Left cardiac atrium (tissue), 4 donors: ENCODE measurements around the gene FAM24B. TPM values are rescaled to one million over a fixed set of nuclear protein-coding genes. Genes with fewer than 3 reads are reported as not detected.
"Not testable (repeated sequence)": the region's sequence is repeated elsewhere in the genome, so short reads cannot be mapped to it uniquely, and the experiment has no call there.

Source experiments
- ATAC-seq, 2 donors: fragments of 200-7000 bp; cut with Tn5 transposase; one replicate each; pipeline ENCODE4 v1.9.1; 2020; ENCODE audit warnings: mild to moderate bottlenecking in 2 of 2, moderate library complexity in 2 of 2
- DNase-seq: peaks from one replicate; pipeline ENCODE4 v3.0.0-alpha.2; 2020
- intact Hi-C, 2 donors: fragments of 100-400 bp; cut with DNase I; formaldehyde crosslinking; loops; one replicate each; pipeline versions ENCODE4 v1.14.1 to v1.15.1; 2022 to 2023
- long read RNA-seq: library from polyadenylated mRNA; unstranded; transcript quantifications from one replicate; pipeline ENCODE4 v2.0.0, GENCODE V29; 2021
- total RNA-seq, 2 donors: library from RNA; stranded (reverse); fragmentation: NEBNext Ultra II Directional; extraction: Animal tissue kit (Norgen Biotek cat#: 25700); gene quantifications; one replicate each; pipeline ENCODE4 v1.2.1, GENCODE V29; 2021
- donor health status: DM: no; HTN: yes; CAD: no.
- donor health status: DM: no; HTN: yes; CAD: no; lungs with severe emphysema.
- donor health status: DM: yes; HTN: yes; CAD: no.
- donor health status: Dilated cardiomyopathy.

FAM24B gene, protein sequence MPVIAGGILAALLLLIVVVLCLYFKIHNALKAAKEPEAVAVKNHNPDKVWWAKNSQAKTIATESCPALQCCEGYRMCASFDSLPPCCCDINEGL
- total RNA-seq = 1 to 10 TPM in 1 of 2 donors, under 1 TPM in 1; 0.47 to 1.4 TPM
- long read RNA-seq = 0 reads

DNA sequence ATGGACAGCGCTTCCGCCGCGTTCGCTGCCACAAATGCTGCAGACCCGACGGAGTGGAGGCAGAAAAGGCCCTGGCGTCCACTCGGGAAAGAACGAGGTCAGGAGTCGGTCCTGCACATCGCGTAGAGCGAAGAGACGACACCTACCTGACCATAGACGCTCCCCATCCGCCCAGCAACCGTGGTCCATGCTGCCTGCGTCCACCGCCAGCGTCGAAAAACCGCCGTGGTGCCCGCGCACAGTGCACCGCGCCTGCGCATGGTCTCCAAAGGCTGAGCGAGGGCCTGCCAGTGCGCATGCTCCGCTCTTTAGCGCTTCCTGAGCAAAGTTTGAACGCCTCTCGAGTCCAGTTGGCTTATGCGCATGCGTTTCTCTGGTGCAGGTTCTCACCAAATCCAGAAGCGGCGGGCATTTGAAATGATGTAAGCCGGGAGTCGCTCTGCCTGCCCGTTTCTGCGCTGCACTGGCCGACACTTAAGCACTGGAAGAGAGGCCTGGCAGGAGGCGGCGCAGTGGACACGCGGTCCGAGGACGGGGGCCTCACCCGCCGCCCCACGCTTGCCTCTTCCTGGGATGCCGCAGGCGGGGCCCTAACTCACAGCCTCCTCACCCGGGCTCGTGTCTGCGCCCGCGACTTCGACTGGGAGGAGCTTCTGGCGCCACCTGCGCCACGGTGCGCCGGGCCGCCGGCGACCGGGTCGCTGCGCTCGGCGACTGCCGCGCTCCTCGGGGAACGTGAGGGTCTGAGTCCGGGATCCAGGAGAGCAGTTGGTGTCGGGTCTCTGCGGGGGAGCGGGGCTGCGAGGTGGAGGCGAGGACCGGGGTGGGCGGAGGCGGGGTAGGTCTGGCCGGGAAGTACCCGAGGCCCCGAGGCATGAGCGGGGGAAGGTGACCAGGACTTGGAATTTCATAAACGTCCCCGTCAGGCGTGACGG lies at the start of gene FAM24B:
FAM24B (minus strand) TSS at position 243 of the 935 bp plus-strand sequence. CDS start 29,066 bp downstream, outside the sequence.
- DNase-seq (peak; percentile 96), ATAC-seq (peak; percentile 98 to 99)
- intact Hi-C loops = no loop called here

DNA sequence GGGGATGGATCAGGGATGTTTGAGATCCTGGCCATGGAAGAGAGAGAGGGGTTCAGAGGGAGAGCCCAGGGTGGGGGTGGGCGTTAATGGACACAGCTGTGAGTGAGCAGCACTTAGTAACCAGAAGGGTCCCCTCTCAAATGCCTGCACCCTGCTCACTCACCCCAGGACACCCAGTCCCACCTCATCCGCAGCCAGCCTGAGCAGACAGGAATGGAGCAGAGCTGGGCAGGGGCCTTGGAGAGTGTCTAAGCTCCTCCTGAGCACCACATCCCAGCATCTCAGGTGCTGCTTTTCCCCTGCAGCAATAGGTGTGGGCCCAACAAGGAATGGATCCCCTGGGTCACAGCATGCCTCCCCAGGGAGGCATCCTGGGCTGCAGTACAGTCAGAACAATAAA lies 36.3 kb upstream of the FAM24B start:
- intact Hi-C loops = no loop called here
- ATAC-seq = no peak
- no peak for DNase-seq

DNA sequence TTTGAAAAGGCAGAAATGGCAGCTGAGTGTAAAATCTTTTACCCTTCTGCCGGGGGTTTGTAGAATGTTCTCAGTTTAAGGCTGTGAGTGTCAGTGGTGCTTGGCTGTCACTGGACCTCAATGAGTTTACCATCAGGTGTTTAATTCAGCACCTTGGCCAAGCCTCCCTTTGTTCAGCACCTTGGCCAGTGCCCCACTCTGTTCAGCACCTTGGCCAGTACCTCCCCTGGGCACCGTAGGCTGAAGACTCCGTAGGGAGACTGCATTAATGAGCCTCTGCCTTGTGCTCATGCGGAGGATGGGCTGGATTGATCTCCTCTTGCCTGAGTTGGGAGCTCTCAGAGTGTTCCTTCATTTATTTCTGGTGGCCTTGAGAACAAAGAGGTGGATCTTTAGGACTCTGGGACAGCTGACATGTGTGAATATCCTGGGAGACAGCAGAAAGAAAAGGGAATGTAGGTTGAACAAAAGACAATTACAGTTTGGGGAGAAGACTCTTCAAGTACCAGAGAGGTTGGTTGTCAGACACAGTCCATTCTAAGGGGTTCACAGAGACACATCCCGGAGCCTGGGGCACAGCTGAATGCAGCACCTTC lies 32.6 kb upstream of the FAM24B start:
- DNase-seq (peak; percentile 29), ATAC-seq (peak; percentile 70 to 73)
- intact Hi-C loops = no loop called here

DNA sequence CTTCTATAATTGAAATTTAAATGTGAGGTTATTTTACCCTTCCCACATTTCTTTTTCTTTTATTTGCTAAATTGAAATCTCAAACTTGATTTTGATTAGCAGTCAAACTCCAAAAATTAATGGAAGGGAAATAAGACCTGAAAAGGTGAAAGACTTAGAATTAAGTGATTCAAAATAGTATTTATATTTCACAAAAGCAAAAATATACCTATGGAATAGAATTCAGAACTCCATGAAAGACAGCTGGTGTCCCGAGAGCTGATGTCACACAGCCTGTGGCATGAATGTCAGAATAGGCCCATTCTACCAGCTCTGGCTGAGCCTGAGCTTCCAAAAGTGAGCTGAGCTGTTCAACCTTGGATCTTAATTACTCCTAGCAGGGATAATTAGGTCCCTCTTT lies 30.9 kb upstream of the FAM24B start, which contains the start of gene FAM24A:
FAM24A (plus strand) TSS at position 301 of the 400 bp plus-strand sequence. CDS start 1,025 bp downstream, outside the sequence.
- no peak for ATAC-seq
- intact Hi-C loops = no loop called here
- DNase-seq = no peak

DNA sequence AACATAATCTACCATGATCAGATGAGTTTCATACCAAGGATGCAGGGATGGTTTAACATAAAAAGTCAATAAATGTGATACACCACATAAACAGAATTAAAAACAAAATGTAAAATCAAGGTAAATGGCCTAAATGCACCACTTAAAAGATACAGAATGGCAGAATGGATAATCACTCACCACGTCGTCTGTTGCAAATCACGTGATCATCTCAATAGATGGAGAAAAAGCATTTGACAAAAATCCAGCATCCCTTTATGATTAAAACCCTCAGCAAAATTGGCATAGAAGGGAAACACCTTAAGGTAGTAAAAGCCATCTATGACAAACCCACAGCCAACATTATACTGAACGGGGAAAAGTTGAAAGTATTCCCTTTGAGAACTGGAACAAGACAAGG lies 24.5 kb upstream of the FAM24B start:
- ATAC-seq, DNase-seq, intact Hi-C loops: not testable (repeated sequence)

DNA sequence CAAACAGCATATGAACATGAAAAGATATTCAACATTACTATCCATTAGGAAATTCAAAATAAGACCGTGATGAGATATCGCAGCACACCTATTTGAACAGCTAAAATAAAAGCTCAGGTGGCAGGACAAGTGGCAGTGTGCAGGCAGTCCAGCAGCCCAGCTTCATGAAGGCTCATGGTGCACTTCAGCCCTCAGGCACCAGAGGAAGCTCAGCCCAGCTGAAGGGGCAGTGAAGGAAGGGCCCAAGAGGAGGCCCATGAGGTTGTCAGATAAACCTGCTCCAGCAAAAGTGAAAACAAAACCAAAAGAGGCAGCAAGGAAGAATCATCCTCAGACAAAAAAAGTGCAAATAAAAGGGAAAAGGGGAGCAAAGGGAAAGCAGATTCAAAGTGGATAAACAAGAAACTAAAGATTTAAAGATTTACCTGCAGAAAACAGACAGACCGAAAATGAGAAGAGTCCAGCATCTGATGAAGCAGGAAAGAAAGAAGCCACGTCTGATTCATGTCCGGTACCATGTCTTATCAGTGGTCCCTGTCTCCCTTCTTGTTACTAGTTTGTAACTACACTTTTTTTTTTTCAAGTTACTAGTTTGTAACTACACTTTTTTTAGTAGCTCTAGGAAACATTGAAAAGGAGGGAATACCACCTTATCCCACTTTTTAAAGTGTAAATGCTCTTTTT lies 15.0 kb upstream of the FAM24B start:
- DNase-seq (no peak), ATAC-seq (no peak)
- intact Hi-C loops = no loop called here

DNA sequence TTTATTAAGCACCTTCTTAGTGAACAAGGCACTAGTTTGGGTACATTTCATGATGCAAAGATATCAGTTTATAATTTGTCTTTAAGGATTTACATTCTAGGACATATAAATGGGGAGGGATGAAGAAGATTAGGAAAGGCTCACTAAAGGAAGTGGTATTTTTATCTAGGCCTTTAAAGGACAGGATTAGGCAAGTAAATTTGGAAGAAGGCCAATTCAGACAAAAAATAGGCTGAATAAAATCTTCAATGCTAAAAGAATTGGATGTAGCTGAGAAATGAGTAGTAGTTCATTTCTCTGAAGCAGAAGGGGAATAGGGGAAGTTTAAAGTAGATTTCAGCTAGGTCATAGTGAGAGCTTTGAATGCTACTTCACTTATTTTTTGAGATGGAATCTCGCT lies 4.8 kb upstream of the FAM24B start:
- intact Hi-C loops = no loop called here
- ATAC-seq = no peak
- no peak for DNase-seq

DNA sequence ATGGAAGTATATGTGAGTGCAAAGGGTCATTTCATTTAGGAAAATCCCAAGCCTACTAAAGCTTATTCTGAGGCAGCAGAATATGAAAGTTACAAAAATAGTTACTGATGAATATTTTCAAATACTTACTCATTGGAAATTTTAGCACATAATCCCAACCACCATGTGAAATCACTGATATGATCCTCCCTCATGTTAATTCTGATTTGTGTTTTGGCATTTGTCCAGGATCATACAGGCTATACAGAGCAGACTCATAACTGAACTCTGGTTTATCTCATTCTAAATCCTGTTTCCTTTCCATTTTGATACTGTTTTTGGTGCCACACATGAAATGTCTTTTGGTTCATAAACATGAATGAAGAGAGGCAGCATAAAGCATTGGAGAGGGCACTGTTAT lies 3.4 kb upstream of the FAM24B start:
- intact Hi-C loops = no loop called here
- DNase-seq = no peak
- ATAC-seq = no peak

DNA sequence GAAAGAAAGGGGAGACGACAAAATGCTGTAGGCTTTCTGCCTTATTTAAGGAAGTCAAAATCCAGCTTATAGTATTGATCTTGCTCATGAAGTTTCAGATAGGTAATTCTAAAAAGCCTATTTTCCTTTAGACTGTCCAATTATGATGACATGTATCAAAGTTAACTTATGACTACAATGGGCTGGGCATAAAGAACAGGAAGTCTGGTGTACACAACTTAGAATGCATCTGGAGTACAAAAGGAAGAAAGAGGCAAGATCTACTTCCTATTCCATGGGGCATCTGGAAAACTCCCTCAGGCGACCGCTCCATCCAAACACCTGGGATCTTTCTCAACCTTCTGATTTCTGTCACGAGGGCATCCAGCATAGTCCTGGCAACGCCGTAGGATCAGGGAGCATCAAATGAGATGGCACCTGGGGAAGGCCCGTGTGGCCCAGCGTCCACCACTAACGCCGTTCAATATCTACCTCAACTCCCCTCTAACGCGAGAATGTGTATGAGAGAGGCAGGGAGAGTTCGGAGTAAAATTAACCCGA lies 512 bp downstream of the FAM24B start:
- intact Hi-C loops = no loop called here
- no peak for DNase-seq
- peak in 1 of 2 donors; percentile 30 for ATAC-seq

DNA sequence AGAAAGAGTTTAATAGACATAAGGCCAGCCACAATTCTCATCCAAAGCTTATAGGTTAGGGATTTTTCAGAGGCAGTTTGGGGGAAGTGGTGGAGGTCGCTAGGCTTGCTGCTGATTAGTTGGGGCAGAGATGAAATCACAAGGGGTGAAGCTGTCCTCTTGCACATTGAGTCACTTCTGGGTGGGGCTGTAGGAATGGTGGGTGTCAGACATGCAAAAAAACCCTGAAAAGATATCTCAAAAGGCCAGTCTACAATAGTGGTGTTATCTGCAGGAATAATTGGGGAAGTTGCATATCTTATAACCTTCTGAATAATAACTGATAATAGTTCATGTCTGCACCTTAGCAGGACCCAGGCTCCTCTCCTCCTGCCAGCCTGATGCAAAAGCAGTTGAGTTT lies 2.1 kb downstream of the FAM24B start:
- ATAC-seq = no peak
- DNase-seq = no peak
- intact Hi-C loops = no loop called here

DNA sequence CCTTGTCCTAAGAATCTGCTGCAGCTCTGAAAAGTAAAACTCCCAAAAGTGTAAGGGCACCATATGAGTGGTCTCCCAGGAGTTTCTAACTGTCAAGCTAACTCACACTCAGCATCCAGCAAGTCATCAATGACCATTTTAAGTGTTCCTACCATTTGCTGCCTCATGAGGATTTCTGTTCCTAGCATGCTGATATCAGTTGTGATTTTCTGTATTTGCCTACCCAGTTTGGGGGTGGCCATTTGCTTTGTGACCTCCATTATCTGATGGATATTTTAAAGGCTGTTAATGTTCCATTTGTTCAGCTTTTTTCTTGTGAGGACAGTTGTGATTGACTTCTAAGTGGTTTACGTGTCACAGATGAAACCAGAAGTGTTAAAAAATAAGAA lies 2.9 kb downstream of the FAM24B start:
- intact Hi-C loops = no loop called here
- no peak for DNase-seq
- no peak for ATAC-seq

DNA sequence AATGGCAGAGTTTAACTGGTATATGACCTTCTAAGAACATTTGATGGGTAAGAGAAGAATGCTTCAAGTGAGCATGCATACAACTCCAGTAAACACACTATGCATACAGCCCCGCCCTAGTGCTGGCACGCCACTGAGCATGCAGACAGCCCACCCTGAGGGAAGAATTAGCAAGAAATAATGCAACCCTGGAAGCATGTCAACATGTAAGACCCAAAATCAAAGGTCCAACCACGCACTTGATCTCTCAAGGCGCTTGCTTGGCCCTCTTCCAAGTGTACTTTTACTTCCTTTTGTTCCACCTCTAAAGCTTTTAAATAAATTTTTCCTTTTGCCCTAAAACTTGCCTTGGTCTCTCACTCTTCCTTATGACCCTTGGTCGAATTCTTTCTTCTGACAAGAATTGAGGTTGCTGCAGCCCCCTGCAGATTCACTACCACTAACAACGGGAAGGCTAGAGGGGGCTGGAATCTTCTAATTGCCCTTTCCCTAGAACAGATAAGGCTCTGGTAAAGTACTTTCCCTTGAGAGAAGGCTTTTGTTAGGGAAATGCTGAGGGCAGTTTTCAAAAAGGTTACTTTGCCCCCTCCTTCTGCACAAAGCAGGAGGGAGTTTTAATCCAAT lies 3.4 kb downstream of the FAM24B start:
- intact Hi-C loops = no loop called here
- no peak for DNase-seq
- no peak for ATAC-seq

DNA sequence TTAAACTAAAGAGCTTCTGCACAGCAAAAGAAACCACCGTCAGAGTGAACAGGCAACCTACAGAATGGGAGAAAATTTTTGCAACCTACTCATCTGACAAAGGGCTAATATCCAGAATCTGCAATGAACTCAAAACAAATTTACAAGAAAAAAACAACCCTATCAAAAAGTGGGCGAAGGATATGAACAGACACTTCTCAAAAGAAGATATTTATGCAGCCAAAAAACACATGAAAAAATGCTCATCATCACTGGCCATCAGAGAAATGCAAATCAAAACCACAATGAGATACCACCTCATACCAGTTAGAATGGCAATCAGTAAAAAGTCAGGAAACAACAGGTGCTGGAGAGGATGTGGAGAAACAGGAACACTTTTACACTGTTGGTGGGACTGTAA lies 7.4 kb downstream of the FAM24B start:
- DNase-seq, intact Hi-C loops, ATAC-seq: not testable (repeated sequence)

DNA sequence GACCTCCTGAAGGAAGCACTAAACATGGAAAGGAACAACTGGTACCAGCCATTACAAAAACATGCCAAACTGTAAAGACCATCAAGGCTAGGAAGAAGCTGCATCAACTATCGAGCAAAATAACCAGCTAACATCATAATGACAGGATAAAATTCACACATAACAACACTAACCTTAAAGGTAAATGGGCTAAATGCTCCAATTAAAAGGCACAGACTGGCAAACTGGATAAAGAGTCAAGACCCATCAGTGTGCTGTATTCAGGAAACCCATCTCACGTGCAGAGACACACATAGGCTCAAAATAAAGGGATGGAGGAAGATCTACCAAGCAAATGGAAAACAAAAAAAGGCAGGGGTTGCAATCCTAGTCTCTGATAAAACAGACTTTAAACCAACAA lies 10.6 kb downstream of the FAM24B start:
- intact Hi-C loops, DNase-seq, ATAC-seq: not testable (repeated sequence)

DNA sequence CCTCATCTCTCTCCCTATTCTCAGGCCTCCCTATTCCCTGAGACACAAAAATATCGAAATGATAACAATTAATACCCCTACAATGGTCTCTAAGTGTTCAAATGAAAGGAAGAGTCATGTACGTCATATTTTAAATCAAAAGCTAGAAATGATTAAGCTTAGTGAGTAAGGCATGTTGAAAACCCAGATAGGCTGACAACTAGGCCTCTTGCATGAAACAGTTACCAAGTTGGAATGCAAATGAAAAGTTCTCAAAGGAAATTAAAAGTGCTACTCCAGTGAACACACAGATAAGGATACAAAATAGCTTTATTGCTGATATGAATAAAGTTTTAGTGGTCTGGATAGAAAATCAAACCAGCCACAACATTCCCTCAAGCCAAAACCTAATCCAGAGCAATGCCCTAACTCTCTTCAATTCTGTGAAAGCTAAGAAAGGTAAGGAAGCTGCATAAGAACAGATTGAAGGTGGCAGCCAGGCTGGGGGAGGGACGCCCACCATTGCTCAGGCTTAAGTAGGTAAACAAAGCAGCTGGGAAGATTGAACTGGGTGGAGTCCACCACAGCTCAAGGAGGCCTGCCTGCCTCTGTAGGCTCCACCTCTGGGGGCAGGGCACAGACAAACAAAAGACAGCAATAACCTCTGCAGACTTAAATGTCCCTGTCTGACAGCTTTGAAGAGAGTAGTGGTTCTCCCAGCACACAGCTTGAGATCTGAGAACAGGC lies 12.5 kb downstream of the FAM24B start:
- DNase-seq, ATAC-seq, intact Hi-C loops: not testable (repeated sequence)

DNA sequence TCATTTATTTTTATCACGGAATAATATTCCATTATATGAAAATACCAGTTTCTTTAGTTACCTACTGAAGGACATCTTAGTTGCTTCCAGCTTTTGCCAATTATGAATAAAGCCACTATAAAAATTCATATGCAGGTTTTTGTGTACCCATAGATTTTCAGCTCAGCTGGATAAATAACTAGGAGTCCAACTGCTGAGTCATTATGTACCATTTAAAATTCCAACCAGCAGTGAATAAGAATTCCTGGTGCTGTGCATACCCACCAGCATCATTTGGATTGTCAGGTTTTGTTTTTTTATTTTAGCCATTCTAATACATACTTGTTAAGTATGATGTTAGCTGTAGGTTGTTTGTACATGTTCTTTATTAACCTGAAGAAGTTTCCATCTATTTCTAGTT lies 14.5 kb downstream of the FAM24B start:
- DNase-seq (no peak), ATAC-seq (no peak)
- intact Hi-C loops = no loop called here

DNA sequence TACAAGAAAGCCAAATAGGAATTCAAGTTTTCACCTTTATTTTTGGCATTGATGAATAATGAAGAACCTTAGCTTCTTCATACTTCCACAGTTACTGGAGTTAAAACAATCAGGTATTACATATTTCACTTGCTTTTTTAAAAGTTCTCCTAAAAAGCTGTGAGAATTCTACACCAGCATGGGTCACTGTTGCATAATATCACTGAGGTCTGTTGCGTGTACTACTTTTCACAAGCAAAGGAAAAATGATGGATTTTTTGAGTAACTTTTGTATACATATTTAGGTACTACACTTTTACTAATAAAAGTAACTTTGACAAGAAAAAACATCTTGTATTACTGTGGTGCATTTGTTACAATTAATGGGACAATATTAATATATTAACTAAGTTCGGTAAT lies 15.2 kb downstream of the FAM24B start:
- DNase-seq = no peak
- intact Hi-C loops = no loop called here
- no peak for ATAC-seq
